ENCODE results near the gene SH2D3A. TPM values are rescaled to one million over a fixed set of nuclear protein-coding genes. Genes with fewer than 3 reads are reported as not detected.

Gene SH2D3A
- total and polyA plus RNA-seq, 2 donors (not counting 1 experiment from before 2014, with no cell fraction given), result 36.1 to 54.1 TPM

DNA sequence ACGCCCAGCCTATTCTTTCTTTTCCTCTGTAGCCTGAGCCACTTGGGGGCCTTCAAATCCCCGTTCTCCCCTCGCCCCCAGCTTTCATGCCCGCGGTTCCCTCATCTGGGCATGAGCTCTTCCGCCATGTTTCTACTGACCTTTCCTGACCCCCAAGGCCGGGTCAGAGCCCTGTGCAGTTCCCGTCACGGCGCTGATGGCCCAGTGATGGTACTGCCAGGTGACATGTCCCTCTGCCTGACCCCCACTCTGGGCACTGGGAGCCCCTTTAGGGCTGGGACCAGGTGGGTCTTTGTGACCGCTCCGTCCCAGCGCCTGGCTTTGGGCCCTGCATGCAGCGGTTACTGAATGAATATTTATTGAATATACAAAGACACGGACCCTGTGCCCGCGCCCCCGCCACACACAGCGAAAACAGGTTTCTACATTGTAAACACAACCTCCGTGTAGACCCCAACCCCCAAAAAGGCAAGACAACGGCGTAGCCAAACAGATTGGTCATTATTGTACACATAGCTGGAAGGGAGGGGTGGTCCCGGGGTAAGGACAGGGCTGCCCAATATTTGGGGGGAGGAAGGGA lies 37.6 kb downstream of the SH2D3A start:
- ChIA-PET POLR2A (interaction anchor here (0.6 kb wide), 1 partner anchor 225 kb away, joined by 3 read pairs; no protein-coding TSS in a partner anchor), CTCF (interaction anchor here (1.9 kb wide), 1 partner anchor 134 kb away, joined by 7 read pairs; no protein-coding TSS in a partner anchor)
- no peak overlapping the region for H2AFZ ChIP-seq (ENCODE audit: insufficient read depth, low read depth, low read length, poor library complexity, severe bottlenecking)
- H3K4me2 ChIP-seq (replicated peaks; ENCODE audit: low read depth, low read length, poor library complexity, severe bottlenecking), result no peak overlapping the region
- peaks cover 0 to 3% (median 0%) of the 10 kb centered on the region in 3 donors for H3K9me3 ChIP-seq (ENCODE audit: control extremely low read depth in 1 of 3, control insufficient read depth in 2 of 3, insufficient read depth in 1 of 3, low read length in 2 of 3)
- DNase-seq (no peak), ATAC-seq (ENCODE audit: low read depth) (no peak)
- peaks cover 19% of the 10 kb centered on the region in 2 donors for H3K4me1 ChIP-seq (ENCODE audit: control insufficient read depth in 2 of 2, insufficient read depth in 2 of 2, low read length in 2 of 2)
- no peak overlapping the region for H3K4me3 ChIP-seq (ENCODE audit: control extremely low read depth in 1 of 5, extremely low read depth in 1 of 5, insufficient read depth in 1 of 5, low read depth in 2 of 5, low read length in 4 of 5)
- no peak overlapping the region for H3K27ac ChIP-seq (ENCODE audit: low read length in 2 of 2)
- Mint-ChIP-seq H3K27me3 (no peaks in the 10 kb centered on the region), H3K9me3 (ENCODE audit: insufficient read depth) (no peaks in the 10 kb centered on the region), H3K4me1 (peaks cover 32% of the 10 kb centered on the region), H3K4me3 (no peak overlapping the region), H3K27ac (no peak overlapping the region)
- peaks cover 5% of the 10 kb centered on the region for H3K79me2 ChIP-seq (ENCODE audit: control insufficient read depth, insufficient read depth, low read length)
- H3K36me3 ChIP-seq (replicated peaks in 1 of 2; ENCODE audit: control extremely low read depth in 1 of 2, control insufficient read depth in 1 of 2, extremely low read depth in 1 of 2, insufficient read depth in 2 of 2, low read length in 1 of 2), result peaks cover 0 to 10% of the 10 kb centered on the region in 2 experiments
- H3K9ac ChIP-seq (ENCODE audit: low read length), result no peak overlapping the region
- intact Hi-C loops (cut with micrococcal nuclease), result loop anchor here (10.0 kb wide), 1 partner anchor 55 kb away; the partner anchor contains the start of gene TNFSF14
- H4K20me1 ChIP-seq (ENCODE audit: control insufficient read depth, insufficient read depth, low read length, poor library complexity, severe bottlenecking), result no peaks in the 10 kb centered on the region
- no peaks in the 10 kb centered on the region for H3K27me3 ChIP-seq (replicated peaks in 1 of 4; ENCODE audit: control extremely low read depth in 1 of 4, control insufficient read depth in 3 of 4, insufficient read depth in 4 of 4, low read length in 3 of 4)
- TF ChIP-seq EZH2 (IDR thresholded peaks at IDR 0.05; ENCODE audit: borderline replicate concordance, insufficient read depth, low read depth, low read length, poor library complexity, severe bottlenecking), result no peak
- TF ChIP-seq CTCF (IDR thresholded peaks at IDR 0.05), result no peak
- WGBS (ENCODE audit: insufficient coverage), result 98% methylated on average over 14 of the region's 23 CpGs

- H4K20me1 ChIP-seq (ENCODE audit: control insufficient read depth, insufficient read depth, low read length, poor library complexity, severe bottlenecking), result no peaks in the 10 kb centered on the region
- intact Hi-C loops (cut with micrococcal nuclease), result loop anchor here (10.0 kb wide), 1 partner anchor 54 kb away; the partner anchor contains the start of gene TNFSF14
- no peak overlapping the region for H3K9ac ChIP-seq (ENCODE audit: low read length)
- peak overlapping the region; percentile 63 for H3K4me2 ChIP-seq (replicated peaks; ENCODE audit: low read depth, low read length, poor library complexity, severe bottlenecking)
- peaks cover 43% of the 10 kb centered on the region for H3K4me1 Mint-ChIP-seq
- peak overlapping the region; percentile 58 for H2AFZ ChIP-seq (ENCODE audit: insufficient read depth, low read depth, low read length, poor library complexity, severe bottlenecking)
- ChIA-PET CTCF (interaction anchor here (0.7 to 1.4 kb wide), 4 partner anchors 8 to 568 kb away, joined by 3 to 4 read pairs (median 3); no protein-coding TSS in a partner anchor), POLR2A (interaction anchor here (0.6 kb wide), 1 partner anchor 125 kb away, joined by 4 read pairs; no protein-coding TSS in a partner anchor)
- no peaks in the 10 kb centered on the region for H3K27me3 Mint-ChIP-seq
- no peak overlapping the region for H3K4me3 ChIP-seq (ENCODE audit: control extremely low read depth in 1 of 5, extremely low read depth in 1 of 5, insufficient read depth in 1 of 5, low read depth in 2 of 5, low read length in 4 of 5)
- H3K27me3 ChIP-seq (replicated peaks in 1 of 4; ENCODE audit: control extremely low read depth in 1 of 4, control insufficient read depth in 3 of 4, insufficient read depth in 4 of 4, low read length in 3 of 4), result no peaks in the 10 kb centered on the region
- TF ChIP-seq EZH2 (IDR thresholded peaks at IDR 0.05; ENCODE audit: borderline replicate concordance, insufficient read depth, low read depth, low read length, poor library complexity, severe bottlenecking) (no peak), CTCF (IDR thresholded peaks at IDR 0.05) (no peak)
- H3K4me1 ChIP-seq (ENCODE audit: control insufficient read depth in 2 of 2, insufficient read depth in 2 of 2, low read length in 2 of 2), result peaks cover 32 to 33% of the 10 kb centered on the region in 2 donors
- DNase-seq, result no peak
- peaks cover 5% of the 10 kb centered on the region for H3K79me2 ChIP-seq (ENCODE audit: control insufficient read depth, insufficient read depth, low read length)
- peak overlapping the region; percentile 17 for H3K4me3 Mint-ChIP-seq
- H3K36me3 ChIP-seq (replicated peaks in 1 of 2; ENCODE audit: control extremely low read depth in 1 of 2, control insufficient read depth in 1 of 2, extremely low read depth in 1 of 2, insufficient read depth in 2 of 2, low read length in 1 of 2), result peaks cover 0 to 8% of the 10 kb centered on the region in 2 experiments
- peak; percentile 31 for ATAC-seq (ENCODE audit: low read depth)
- whole genome bisulfite sequencing (ENCODE audit: insufficient coverage), result 0% methylated on average over 8 of the region's 8 CpGs
- H3K27ac Mint-ChIP-seq, result peak overlapping the region; percentile 73
- H3K27ac ChIP-seq (ENCODE audit: low read length in 2 of 2), result peak overlapping the region; percentile 2 to 59
- H3K9me3 Mint-ChIP-seq (ENCODE audit: insufficient read depth), result no peaks in the 10 kb centered on the region
- H3K9me3 ChIP-seq (ENCODE audit: control extremely low read depth in 1 of 3, control insufficient read depth in 2 of 3, insufficient read depth in 1 of 3, low read length in 2 of 3), result peaks cover 0 to 3% (median 0%) of the 10 kb centered on the region in 3 donors
These were observed 38.9 kb downstream of the SH2D3A start for GRCh38 chr19:6728346-6728745.

Measured in B cell (primary cell).